ENCODE results near the gene POLR3C.

- TF ChIP-seq CTCF (IDR thresholded peaks at IDR 0.05) (no peak), POLR2A (IDR thresholded peaks at IDR 0.05) (no peak)
These were observed 54.7 kb downstream of the POLR3C start for GRCh38 chr1:145878724-145879123.
